Nephron (organoid): Measurements from ENCODE around the gene KLF5.
"Not testable (repeated sequence)": the region's sequence is repeated elsewhere in the genome, so short reads cannot be mapped to it uniquely, and the experiment has no call there.

ENCODE experiments used
- H3K27ac Mint-ChIP-seq, 3 experiments: 2 replicates each; pipeline ENCODE4 v1.8.0; 2020; ENCODE audit warnings: mixed read lengths in 3 of 3, mild to moderate bottlenecking in 2 of 3, moderate library complexity in 1 of 3
- H3K27me3 Mint-ChIP-seq: 2 replicates; pipeline ENCODE4 v1.8.0; 2021; ENCODE audit warnings: low read depth, mild to moderate bottlenecking, moderate library complexity, mixed read lengths
- H3K36me3 Mint-ChIP-seq: 2 replicates; pipeline ENCODE4 v1.8.0; 2020; ENCODE audit warnings: low read depth, mixed read lengths
- H3K4me1 Mint-ChIP-seq: 2 replicates; pipeline ENCODE4 v1.8.0; 2020; ENCODE audit warnings: mixed read lengths
- H3K4me3 Mint-ChIP-seq, 3 experiments: 2 replicates each; pipeline ENCODE4 v1.8.0; 2020; ENCODE audit warnings: mild to moderate bottlenecking in 3 of 3, mixed read lengths in 3 of 3, moderate library complexity in 2 of 3
- H3K9me3 Mint-ChIP-seq: 2 replicates; pipeline ENCODE4 v1.8.0; 2020; ENCODE audit warnings: mixed read lengths
- CTCF ChIP-seq, 3 experiments: fragments of 200-600 bp; sonication (generic); IDR thresholded peaks; one replicate each; pipeline ENCODE4 v1.5.0; 2021; ENCODE audit warnings: antibody characterized with exemption in 3 of 3; ENCODE audit not compliant: unreplicated experiment in 3 of 3

The KLF5 gene

GRCh38 chr13:73092829-73093228 is 34.0 kb downstream of the KLF5 start:
- Mint-ChIP-seq H3K9me3 (peaks cover 19% of the 10 kb centered on the region), H3K27me3 (no peaks in the 10 kb centered on the region), H3K4me3 (no peak overlapping the region), H3K4me1 (peaks cover 14% of the 10 kb centered on the region), H3K27ac (peak overlapping the region; percentile 54 to 90 (median 79)), H3K36me3 (peaks cover 3% of the 10 kb centered on the region)
- TF ChIP-seq CTCF (IDR thresholded peaks at IDR 0.05; ENCODE audit: unreplicated experiment in 3 of 3), result no peak

- Mint-ChIP-seq H3K36me3 (no peaks in the 10 kb centered on the region), H3K4me1 (peaks cover 14% of the 10 kb centered on the region), H3K9me3 (peaks cover 6% of the 10 kb centered on the region), H3K27ac (no peak overlapping the region), H3K4me3 (no peak overlapping the region), H3K27me3 (no peaks in the 10 kb centered on the region)
- no peak for TF ChIP-seq CTCF (IDR thresholded peaks at IDR 0.05; ENCODE audit: unreplicated experiment in 3 of 3)
These were observed 37.4 kb downstream of the KLF5 start for GRCh38 chr13:73096173-73096572.

DNA sequence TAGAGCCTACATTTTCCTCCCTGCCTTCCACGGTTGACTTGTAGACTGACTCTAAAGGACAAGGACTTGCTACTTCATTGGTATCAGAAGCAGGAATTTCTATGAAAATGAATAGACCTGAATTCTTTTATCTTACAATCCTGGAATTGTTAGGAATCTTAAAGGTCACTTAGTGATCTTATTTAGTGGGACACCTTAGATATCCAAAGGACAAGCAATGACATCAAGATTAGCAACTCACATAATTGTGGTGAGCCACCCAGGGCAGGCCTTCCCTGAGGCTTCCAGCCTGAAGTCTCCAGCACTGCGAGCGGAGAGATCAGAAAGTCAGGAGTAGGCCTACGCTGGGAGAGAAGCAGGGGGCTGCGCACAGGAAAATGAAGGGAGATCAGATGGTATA is 37.8 kb downstream of the KLF5 start:
- peaks cover 6% of the 10 kb centered on the region for H3K9me3 Mint-ChIP-seq
- no peak overlapping the region for H3K4me3 Mint-ChIP-seq
- no peak for TF ChIP-seq CTCF (IDR thresholded peaks at IDR 0.05; ENCODE audit: unreplicated experiment in 3 of 3)
- no peaks in the 10 kb centered on the region for H3K36me3 Mint-ChIP-seq
- H3K4me1 Mint-ChIP-seq, result peaks cover 14% of the 10 kb centered on the region
- H3K27ac Mint-ChIP-seq, result no peak overlapping the region
- H3K27me3 Mint-ChIP-seq, result no peaks in the 10 kb centered on the region

- not testable (repeated sequence) for H3K36me3 Mint-ChIP-seq, H3K4me3 Mint-ChIP-seq, H3K27ac Mint-ChIP-seq, H3K27me3 Mint-ChIP-seq, H3K9me3 Mint-ChIP-seq, H3K4me1 Mint-ChIP-seq
These were observed 42.0 kb downstream of the KLF5 start for GRCh38 chr13:73100781-73101180.

- no peaks in the 10 kb centered on the region for H3K4me1 Mint-ChIP-seq
- H3K27ac Mint-ChIP-seq, result no peak overlapping the region
- no peaks in the 10 kb centered on the region for H3K36me3 Mint-ChIP-seq
- no peak overlapping the region for H3K4me3 Mint-ChIP-seq
- no peak for TF ChIP-seq CTCF (IDR thresholded peaks at IDR 0.05; ENCODE audit: unreplicated experiment in 3 of 3)
- H3K9me3 Mint-ChIP-seq, result peaks cover 6% of the 10 kb centered on the region
- H3K27me3 Mint-ChIP-seq, result no peaks in the 10 kb centered on the region
These were observed 42.7 kb downstream of the KLF5 start for GRCh38 chr13:73101351-73102007.

DNA sequence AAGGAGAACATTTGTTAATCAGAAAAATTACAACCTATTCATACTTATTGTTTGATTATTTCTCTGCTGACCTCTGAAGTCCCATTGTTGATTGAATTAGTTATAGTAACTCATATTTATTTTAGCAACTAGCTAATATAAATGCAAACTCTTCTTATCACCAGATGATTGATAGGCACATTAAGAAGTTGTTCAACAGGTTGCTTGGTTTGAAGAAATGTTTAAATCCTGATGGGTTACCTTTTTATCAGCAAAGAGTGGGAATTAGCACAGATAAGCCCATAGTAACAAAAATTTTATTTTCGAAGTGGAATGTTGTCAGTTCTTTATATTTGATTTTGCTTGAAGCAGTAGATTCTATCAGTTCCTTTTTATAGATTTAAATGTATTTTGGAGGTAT is 44.4 kb downstream of the KLF5 start:
- Mint-ChIP-seq H3K27me3 (no peaks in the 10 kb centered on the region), H3K27ac (no peak overlapping the region), H3K36me3 (no peaks in the 10 kb centered on the region), H3K4me1 (no peaks in the 10 kb centered on the region), H3K4me3 (no peak overlapping the region), H3K9me3 (no peaks in the 10 kb centered on the region)
- TF ChIP-seq CTCF (IDR thresholded peaks at IDR 0.05; ENCODE audit: unreplicated experiment in 3 of 3), result no peak
